Measurements from ENCODE around the gene OLFML1. TPM values are rescaled to one million over a fixed set of nuclear protein-coding genes. Genes with fewer than 3 reads are reported as not detected.

The OLFML1 gene
- 32.1 TPM for total RNA-seq

GRCh38 chr11:7485186-7486097 is at the start of gene OLFML1:
Gene OLFML1, plus strand, starts transcription at chr11:7485506. Its CDS starts 370 bp downstream, at chr11:7485876.

GRCh38 chr11:7513234-7514098 is 28.2 kb downstream of the OLFML1 start, which contains the start of gene PPFIBP2:
Gene PPFIBP2, plus strand, starts transcription at chr11:7513999. Its CDS starts 35,477 bp downstream, at chr11:7549476.

Other genes with a start within 250 kb of the OLFML1 start
- 5.1 TPM for gene SYT9, start 233.6 kb upstream of the OLFML1 start, total RNA-seq
- 49.5 TPM for gene PPFIBP2, start 28.5 kb downstream of the OLFML1 start, total RNA-seq
- 11.9 TPM for gene CYB5R2, start 188.0 kb downstream of the OLFML1 start, total RNA-seq
- gene OVCH2, start 221.0 kb downstream of the OLFML1 start, total RNA-seq, result 5.3 TPM